ENCODE results near the gene HECTD4.

- TF ChIP-seq CTCF (conservative IDR thresholded peaks at IDR 0.05) (no peak), ZFX (IDR thresholded peaks at IDR 0.05) (peak; percentile 48; the same call in 1 of the 2 replicates)
Observed at GRCh38 chr12:112409064-112409905, 27.1 kb upstream of the HECTD4 start, which contains the start of gene RPL6.
